ENCODE data around the gene HBD.

DNA sequence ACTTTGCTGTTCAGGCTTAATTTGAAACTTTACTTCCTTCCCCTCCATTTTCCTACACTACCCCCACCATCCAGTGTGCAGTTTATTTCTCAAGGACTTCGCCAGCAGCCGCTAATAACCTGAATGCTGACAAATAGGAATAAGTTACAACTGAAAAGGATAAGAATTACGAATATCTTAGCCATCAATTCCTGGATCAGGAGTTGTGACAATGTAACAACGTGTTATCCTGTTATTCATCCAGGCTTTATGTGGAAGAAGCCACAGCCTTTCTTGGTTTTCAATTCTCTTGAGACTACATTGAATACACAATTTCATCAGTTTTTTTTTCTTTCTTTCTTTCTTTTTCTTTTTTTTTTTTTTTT, 9.5 kb upstream of the HBD start:
- TF ChIP-seq CTCF (IDR thresholded peaks at IDR 0.05), result no peak
- no peak for TF ChIP-seq POLR2A (IDR thresholded peaks at IDR 0.05)

All from tibial nerve (tissue), 3 donors.